Neutrophil (primary cell): Measurements from ENCODE around the gene PUSL1.

Experiments
- H3K27ac ChIP-seq: fragments of 200-600 bp; sonication (generic); 2 replicates; pipeline ENCODE4 v1.5.1; 2016; ENCODE audit warnings: mild to moderate bottlenecking, moderate library complexity
- H3K27me3 ChIP-seq: fragments of 200-600 bp; sonication (generic); 2 replicates; pipeline ENCODE4 v1.6.0; 2016; ENCODE audit warnings: mild to moderate bottlenecking
- H3K36me3 ChIP-seq: fragments of 200-600 bp; sonication (generic); 2 replicates; pipeline ENCODE4 v1.5.1; 2017
- H3K4me1 ChIP-seq, 2 experiments: fragments of 200-600 bp in 1 of 2; sonication (generic) in 1 of 2; 1 replicate in 1 of 2; 2 replicates in 1 of 2; pipeline versions ENCODE4 v1.5.1 to v1.6.1; 2013 to 2016; ENCODE audit warnings: low read depth in 1 of 2, low read length in 1 of 2, mild to moderate bottlenecking in 1 of 2, moderate library complexity in 1 of 2; ENCODE audit not compliant: control insufficient read depth in 1 of 2, insufficient read depth in 1 of 2
- H3K4me3 ChIP-seq, 2 experiments: fragments of 200-600 bp in 1 of 2; sonication (generic) in 1 of 2; 1 replicate in 1 of 2; 2 replicates in 1 of 2; pipeline ENCODE4 v1.5.1; 2013 to 2016; ENCODE audit warnings: low read depth in 1 of 2, low read length in 1 of 2, mild to moderate bottlenecking in 1 of 2, moderate library complexity in 1 of 2
- H3K9me3 ChIP-seq: fragments of 200-600 bp; sonication (generic); 2 replicates; pipeline ENCODE4 v1.5.1; 2016
- CTCF ChIP-seq: fragments of 200-600 bp; sonication (generic); IDR thresholded peaks from 2 replicates; pipeline ENCODE4 v1.5.1; 2016; ENCODE audit warnings: antibody characterized with exemption

The PUSL1 gene

GRCh38 chr1:1280782-1281481 lies 27.5 kb upstream of the PUSL1 start:
- Histone ChIP-seq H3K27me3 (no peaks in the 10 kb centered on the region), H3K27ac (no peak overlapping the region), H3K4me3 (no peak overlapping the region), H3K36me3 (no peaks in the 10 kb centered on the region), H3K9me3 (no peaks in the 10 kb centered on the region), H3K4me1 (no peaks in the 10 kb centered on the region)
- TF ChIP-seq CTCF: no peak

GRCh38 chr1:1281533-1282321 lies 26.7 kb upstream of the PUSL1 start:
- no peaks in the 10 kb centered on the region for H3K9me3 ChIP-seq
- no peak for TF ChIP-seq CTCF
- no peak overlapping the region for H3K27ac ChIP-seq
- no peak overlapping the region for H3K4me3 ChIP-seq
- no peaks in the 10 kb centered on the region for H3K36me3 ChIP-seq
- peaks cover 4% of the 10 kb centered on the region for H3K27me3 ChIP-seq
- no peaks in the 10 kb centered on the region for H3K4me1 ChIP-seq

- no peak overlapping the region for H3K4me3 ChIP-seq
- H3K4me1 ChIP-seq: no peaks in the 10 kb centered on the region
- H3K27ac ChIP-seq: no peak overlapping the region
- peaks cover 4% of the 10 kb centered on the region for H3K27me3 ChIP-seq
- TF ChIP-seq CTCF: no peak
- no peaks in the 10 kb centered on the region for H3K9me3 ChIP-seq
- no peaks in the 10 kb centered on the region for H3K36me3 ChIP-seq
Observed at GRCh38 chr1:1282998-1283397, 25.4 kb upstream of the PUSL1 start.

- no peak overlapping the region for H3K27ac ChIP-seq
- no peak overlapping the region for H3K4me3 ChIP-seq
- H3K9me3 ChIP-seq: no peaks in the 10 kb centered on the region
- no peaks in the 10 kb centered on the region for H3K36me3 ChIP-seq
- H3K4me1 ChIP-seq: no peaks in the 10 kb centered on the region
- H3K27me3 ChIP-seq: peaks cover 4% of the 10 kb centered on the region
- TF ChIP-seq CTCF: no peak
Observed at GRCh38 chr1:1283821-1284220, 24.6 kb upstream of the PUSL1 start.

GRCh38 chr1:1284221-1285101 lies 23.9 kb upstream of the PUSL1 start:
- no peak for TF ChIP-seq CTCF
- Histone ChIP-seq H3K9me3 (no peaks in the 10 kb centered on the region), H3K36me3 (no peaks in the 10 kb centered on the region), H3K4me3 (no peak overlapping the region), H3K27ac (no peak overlapping the region), H3K4me1 (no peaks in the 10 kb centered on the region), H3K27me3 (peaks cover 4% of the 10 kb centered on the region)
